Measurements from ENCODE around the gene WASHC3. TPM values are rescaled to one million over a fixed set of nuclear protein-coding genes. Genes with fewer than 3 reads are reported as not detected.

Gene WASHC3
- total RNA-seq = 10 to 100 TPM; 36.3 to 60.8 (median 51.1) TPM

- H3K36me3 ChIP-seq = peaks cover 0 to 14% (median 0%) of the 10 kb centered on the region in 3 donors
- TF ChIP-seq POLR2A (IDR thresholded peaks at IDR 0.05) = peak in 3 of 4 donors; percentile 47 to 85 (median 82)
- TF ChIP-seq, protein P1, sequence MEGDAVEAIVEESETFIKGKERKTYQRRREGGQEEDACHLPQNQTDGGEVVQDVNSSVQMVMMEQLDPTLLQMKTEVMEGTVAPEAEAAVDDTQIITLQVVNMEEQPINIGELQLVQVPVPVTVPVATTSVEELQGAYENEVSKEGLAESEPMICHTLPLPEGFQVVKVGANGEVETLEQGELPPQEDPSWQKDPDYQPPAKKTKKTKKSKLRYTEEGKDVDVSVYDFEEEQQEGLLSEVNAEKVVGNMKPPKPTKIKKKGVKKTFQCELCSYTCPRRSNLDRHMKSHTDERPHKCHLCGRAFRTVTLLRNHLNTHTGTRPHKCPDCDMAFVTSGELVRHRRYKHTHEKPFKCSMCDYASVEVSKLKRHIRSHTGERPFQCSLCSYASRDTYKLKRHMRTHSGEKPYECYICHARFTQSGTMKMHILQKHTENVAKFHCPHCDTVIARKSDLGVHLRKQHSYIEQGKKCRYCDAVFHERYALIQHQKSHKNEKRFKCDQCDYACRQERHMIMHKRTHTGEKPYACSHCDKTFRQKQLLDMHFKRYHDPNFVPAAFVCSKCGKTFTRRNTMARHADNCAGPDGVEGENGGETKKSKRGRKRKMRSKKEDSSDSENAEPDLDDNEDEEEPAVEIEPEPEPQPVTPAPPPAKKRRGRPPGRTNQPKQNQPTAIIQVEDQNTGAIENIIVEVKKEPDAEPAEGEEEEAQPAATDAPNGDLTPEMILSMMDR (IDR thresholded peaks at IDR 0.05) = peak in 1 of 6 experiments; percentile 14
- 2% methylated on average over 25 to 30 of the region's 44 CpGs for WGBS, 2 donors
- H3K4me3 ChIP-seq = peak within 1 kb of the TSS; percentile 74 to 91 (median 78)
- H3K27me3 ChIP-seq = no peaks in the 10 kb centered on the region
- intact Hi-C loops (cut with DNase I) = no loop called here
- peaks cover 0 to 27% (median 10%) of the 10 kb centered on the region in 3 donors for H3K4me1 ChIP-seq
- peak within 1 kb of the TSS; percentile 90 to 97 (median 94) for H3K27ac ChIP-seq
- H3K9me3 ChIP-seq = no peaks in the 10 kb centered on the region
- DNase-seq = peak; percentile 93
Measured at GRCh38 chr12:102061560-102062418, at the start of gene WASHC3. WASHC3 (minus strand) TSS chr12:102061991; CDS start chr12:102061962, 29 bp downstream.

DNA sequence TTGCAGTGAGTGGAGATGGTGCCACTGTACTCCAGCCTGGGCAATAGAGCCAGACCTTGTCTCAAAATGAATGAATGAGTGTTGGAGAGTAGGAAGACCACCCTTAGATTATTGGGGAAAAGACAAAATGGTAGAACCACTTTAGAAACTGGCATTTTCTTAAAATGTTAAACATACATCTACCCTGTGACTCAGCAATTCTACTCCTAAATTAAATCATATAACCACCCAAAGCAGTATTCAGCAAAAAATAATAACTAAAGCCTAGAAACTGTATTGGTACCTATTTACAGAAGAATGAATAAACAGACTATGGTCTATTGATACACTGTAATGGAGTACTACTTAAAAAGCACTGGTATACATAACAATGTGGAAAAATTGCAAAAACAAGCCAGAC, 49.0 kb upstream of the WASHC3 start:
- Histone ChIP-seq H3K4me3 (no peak overlapping the region), H3K27ac (no peak overlapping the region), H3K9me3 (no peaks in the 10 kb centered on the region), H3K27me3 (no peaks in the 10 kb centered on the region), H3K4me1 (peaks cover 0 to 40% (median 8%) of the 10 kb centered on the region in 3 donors), H3K36me3 (peaks cover 0 to 62% (median 4%) of the 10 kb centered on the region in 3 donors)
- TF ChIP-seq, protein P1 (IDR thresholded peaks at IDR 0.05) = no peak
- TF ChIP-seq POLR2A (IDR thresholded peaks at IDR 0.05) = no peak
- intact Hi-C loops (cut with DNase I) = no loop called here
- DNase-seq = no peak

- TF ChIP-seq, protein P1 (IDR thresholded peaks at IDR 0.05) = no peak
- TF ChIP-seq POLR2A (IDR thresholded peaks at IDR 0.05) = no peak
- Histone ChIP-seq H3K27ac (peak overlapping the region in 3 of 4 donors; percentile 48 to 78 (median 77)), H3K4me1 (peaks cover 0 to 16% (median 0%) of the 10 kb centered on the region in 3 donors), H3K4me3 (peak overlapping the region in 3 of 4 donors; percentile 7 to 34 (median 31)), H3K27me3 (no peaks in the 10 kb centered on the region), H3K36me3 (peaks cover 0 to 83% (median 4%) of the 10 kb centered on the region in 3 donors), H3K9me3 (no peaks in the 10 kb centered on the region)
- WGBS, 2 donors = 36 to 50% methylated on average over 1 of the region's 1 CpG
- DNase-seq = no peak
- intact Hi-C loops (cut with DNase I) = no loop called here
Measured at GRCh38 chr12:102107970-102108369, 46.2 kb upstream of the WASHC3 start.

GRCh38 chr12:102106905-102107304, 45.1 kb upstream of the WASHC3 start:
- Histone ChIP-seq H3K4me1 (peaks cover 0 to 13% (median 0%) of the 10 kb centered on the region in 3 donors), H3K27me3 (no peaks in the 10 kb centered on the region), H3K27ac (peak overlapping the region in 2 of 4 donors; percentile 48 to 78), H3K36me3 (peaks cover 0 to 83% (median 4%) of the 10 kb centered on the region in 3 donors), H3K9me3 (no peaks in the 10 kb centered on the region), H3K4me3 (no peak overlapping the region)
- WGBS, 2 donors = 88 to 91% methylated on average over 3 of the region's 3 CpGs
- intact Hi-C loops (cut with DNase I) = no loop called here
- no peak for DNase-seq
- TF ChIP-seq POLR2A (IDR thresholded peaks at IDR 0.05) = no peak
- TF ChIP-seq, protein P1 (IDR thresholded peaks at IDR 0.05) = no peak

GRCh38 chr12:102096855-102097254, 35.1 kb upstream of the WASHC3 start:
- 74 to 86% methylated on average over 3 of the region's 3 CpGs for WGBS, 2 donors
- Histone ChIP-seq H3K9me3 (no peaks in the 10 kb centered on the region), H3K4me1 (no peaks in the 10 kb centered on the region), H3K4me3 (no peak overlapping the region), H3K27me3 (no peaks in the 10 kb centered on the region), H3K27ac (no peak overlapping the region), H3K36me3 (peaks cover 0 to 66% (median 0%) of the 10 kb centered on the region in 3 donors)
- no peak for TF ChIP-seq POLR2A (IDR thresholded peaks at IDR 0.05)
- TF ChIP-seq, protein P1 (IDR thresholded peaks at IDR 0.05) = no peak
- intact Hi-C loops (cut with DNase I) = no loop called here
- no peak for DNase-seq
